Endothelial cell of umbilical vein (primary cell): Measurements from ENCODE around the gene GUCA1A. TPM values are rescaled to one million over a fixed set of nuclear protein-coding genes. Genes with fewer than 3 reads are reported as not detected.
A peak's percentile ranks its signal among the peaks of the same experiment; 100 is the strongest.
"Not testable (repeated sequence)": the region's sequence is repeated elsewhere in the genome, so short reads cannot be mapped to it uniquely, and the experiment has no call there.

ENCODE experiments used
- BruUV-seq: library from RNA; stranded (reverse); fragments of 400-500 nt; replicated peaks from 2 replicates; lab custom pipeline; 2021; lab: Mats Ljungman, UMichigan
- CTCF ChIA-PET: fragments of 300-600, 350-600 bp; sonication (Branson Sonifier 250); formaldehyde crosslinking; loops from one replicate; lab custom pipeline; 2021; ENCODE audit warnings: antibody characterized with exemption, inconsistent platforms; lab: Charles Lee
- POLR2A ChIA-PET: fragments of 300-600, 350-600 bp; sonication (Branson Sonifier 250); formaldehyde crosslinking; loops from one replicate; lab custom pipeline; 2021; ENCODE audit warnings: antibody characterized with exemption, inconsistent platforms; lab: Charles Lee
- DNase-seq: peaks from one replicate; pipeline ENCODE4 v3.0.0-alpha.2; 2011; ENCODE audit warnings: low read depth, low spot score
- FAIRE-seq: peaks from 2 replicates; lab custom pipeline; 2011; peaks lifted over from hg19 to GRCh38; lab: Jason Lieb, UNC
- H2AFZ ChIP-seq: 2 replicates; pipeline ENCODE4 v1.6.0; 2012; ENCODE audit warnings: low read depth, low read length, control low read depth, inconsistent platforms
- H3K27ac ChIP-seq: 2 replicates; pipeline ENCODE4 v1.5.1; 2011; ENCODE audit warnings: low read depth, mild to moderate bottlenecking, control low read depth, low read length, moderate library complexity; ENCODE audit not compliant: insufficient read depth
- H3K27me3 ChIP-seq, 2 experiments: 2 replicates each; pipeline versions ENCODE4 v1.6.0 to v1.6.1; 2011; ENCODE audit warnings: low read length in 2 of 2, mixed read lengths in 1 of 2; ENCODE audit not compliant: control insufficient read depth in 2 of 2, insufficient read depth in 2 of 2
- H3K36me3 ChIP-seq, 2 experiments: 2 replicates in 1 of 2; 3 replicates in 1 of 2; pipeline ENCODE4 v1.5.1; 2011; ENCODE audit warnings: low read length in 2 of 2, mild to moderate bottlenecking in 1 of 2, moderate library complexity in 1 of 2; ENCODE audit not compliant: control insufficient read depth in 2 of 2, insufficient read depth in 2 of 2; ENCODE audit errors: extremely low read depth in 1 of 2
- H3K4me1 ChIP-seq: 3 replicates; pipeline ENCODE4 v1.5.1; 2011; ENCODE audit warnings: mild to moderate bottlenecking, low read length; ENCODE audit not compliant: control insufficient read depth, insufficient read depth; ENCODE audit errors: extremely low read depth
- H3K4me2 ChIP-seq: 2 replicates; pipeline ENCODE4 v1.6.1; 2011; ENCODE audit warnings: low read length, control low read depth, mixed read lengths; ENCODE audit not compliant: insufficient read depth
- H3K4me3 ChIP-seq, 3 experiments: fragments of 200-600 bp in 1 of 3; sonication (generic), shearing (Covaris generic) in 1 of 3; replicated peaks in 1 of 3; 2 replicates each; pipeline ENCODE4 v1.5.1; 2011 to 2016; ENCODE audit warnings: control low read depth in 3 of 3, low read length in 3 of 3, mild to moderate bottlenecking in 2 of 3, inconsistent platforms in 1 of 3, low read depth in 1 of 3, moderate library complexity in 1 of 3; ENCODE audit not compliant: insufficient read depth in 1 of 3
- H3K79me2 ChIP-seq: 2 replicates; pipeline ENCODE4 v1.6.0; 2012; ENCODE audit warnings: low read length, inconsistent platforms; ENCODE audit not compliant: control insufficient read depth, insufficient read depth
- H3K9ac ChIP-seq: replicated peaks from 2 replicates; pipeline ENCODE3; 2011; ENCODE audit warnings: low read length, control low read depth; ENCODE audit not compliant: insufficient read depth; ENCODE audit errors: extremely low read depth
- H3K9me1 ChIP-seq: replicated peaks from 3 replicates; pipeline ENCODE4 v1.6.0; 2011; ENCODE audit warnings: mild to moderate bottlenecking, low read length; ENCODE audit not compliant: control insufficient read depth, insufficient read depth; ENCODE audit errors: extremely low read depth
- H3K9me3 ChIP-seq: replicated peaks from 2 replicates; pipeline ENCODE4 v1.5.1; 2012; ENCODE audit warnings: low read length, inconsistent platforms; ENCODE audit not compliant: control insufficient read depth, insufficient read depth
- H4K20me1 ChIP-seq: replicated peaks from 2 replicates; pipeline ENCODE3; 2011; ENCODE audit warnings: mild to moderate bottlenecking, low read length; ENCODE audit not compliant: control insufficient read depth, insufficient read depth; ENCODE audit errors: extremely low read depth
- EZH2 ChIP-seq: IDR thresholded peaks from 2 replicates; pipeline ENCODE4 v1.6.1; 2012; ENCODE audit warnings: borderline replicate concordance, low read depth, mild to moderate bottlenecking, moderate library complexity, low read length, inconsistent platforms; ENCODE audit not compliant: severe bottlenecking
- FOS ChIP-seq: IDR thresholded peaks from 2 replicates; pipeline ENCODE4 v1.6.1; 2011; ENCODE audit warnings: mild to moderate bottlenecking, low read length, moderate library complexity, borderline replicate concordance; ENCODE audit not compliant: insufficient read depth
- GATA2 ChIP-seq: IDR thresholded peaks from 2 replicates; pipeline ENCODE4 v1.7.0; 2011; ENCODE audit warnings: low read depth, mild to moderate bottlenecking, moderate library complexity, mixed read lengths, low read length; ENCODE audit not compliant: insufficient read length, insufficient read depth
- JUN ChIP-seq: IDR thresholded peaks from 2 replicates; pipeline ENCODE4 v1.6.1; 2011; ENCODE audit warnings: borderline replicate concordance, low read depth; ENCODE audit not compliant: insufficient read length, insufficient read depth
- POLR2A ChIP-seq: IDR thresholded peaks from 2 replicates; pipeline ENCODE4 v1.6.1; 2012; ENCODE audit warnings: low read depth, mild to moderate bottlenecking, control low read depth, low read length
- dilution Hi-C: fragments of 300-500 bp; cut with MboI; formaldehyde crosslinking; loops from one replicate; pipeline ENCODE4 v1.15.0; 2019; ENCODE audit warnings: low sequenced_read_pairs; ENCODE audit not compliant: extremely low pct_ligation_motif_present
- intact Hi-C: fragments of 100-400 bp; cut with micrococcal nuclease; formaldehyde crosslinking; loops from one replicate; pipeline ENCODE4 v1.10.0; 2022
- polyA plus RNA-seq, 4 experiments: library from polyadenylated mRNA; depleted of rRNA in 3 of 4; stranded (reverse) in 3 of 4; unstranded in 1 of 4; fragments of >200 nt; gene quantifications; 2 replicates each; pipeline versions ENCODE4 v1.2.1 to v1.2.3, GENCODE V29; 2011 to 2012; ENCODE audit warnings: missing spikeins in 1 of 4
- total RNA-seq: library from RNA; stranded (reverse); gene quantifications from 2 replicates; pipeline ENCODE4 v1.2.3, GENCODE V29; 2021

The GUCA1A gene
- total and polyA plus RNA-seq, 2 donors (not counting 3 experiments of a cell fraction or from before 2014, with no cell fraction given), result 0.04 to 0.22 TPM

DNA sequence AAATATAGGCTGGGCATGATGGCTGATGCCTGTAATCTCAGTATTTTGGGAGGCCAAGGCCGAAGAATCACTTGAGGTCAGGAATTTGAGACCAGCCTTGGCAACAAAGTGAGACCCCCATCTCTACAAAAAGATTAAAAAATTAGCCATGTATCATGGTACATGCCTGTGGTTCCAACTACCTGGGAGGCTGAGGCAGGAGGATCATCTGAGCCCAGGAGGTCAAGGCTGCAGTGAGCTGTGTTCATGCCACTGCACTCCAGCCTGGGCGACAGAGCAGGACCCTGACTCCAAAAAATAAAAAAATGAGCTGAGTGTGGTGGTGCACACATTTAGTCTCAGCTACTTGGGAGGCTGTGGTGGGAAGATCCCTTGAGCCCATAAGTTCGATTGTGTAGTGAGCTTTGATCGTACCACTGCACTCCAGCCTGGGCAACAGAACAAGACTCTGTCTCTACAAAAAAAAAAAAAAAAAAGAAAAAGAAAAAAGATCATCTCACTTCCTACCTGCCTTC, 31.7 kb downstream of the GUCA1A start:
- no peak overlapping the region for H3K27ac ChIP-seq
- H3K79me2 ChIP-seq, result no peaks in the 10 kb centered on the region
- no peaks in the 10 kb centered on the region for H3K27me3 ChIP-seq
- no peak for TF ChIP-seq GATA2
- TF ChIP-seq JUN, result no peak
- TF ChIP-seq POLR2A, result no peak
- TF ChIP-seq FOS, result no peak
- TF ChIP-seq EZH2, result no peak
- CTCF ChIA-PET, result interaction anchor here (0.7 to 4.7 kb wide), 2 partner anchors 10 to 29 kb away, joined by 4 to 22 read pairs; no protein-coding TSS in a partner anchor
- no peaks in the 10 kb centered on the region for H4K20me1 ChIP-seq
- H3K4me2 ChIP-seq, result no peak overlapping the region
- POLR2A ChIA-PET, result no interaction called here
- H3K9ac ChIP-seq, result no peak overlapping the region
- peak; percentile 33 for FAIRE-seq
- no peak overlapping the region for H3K4me3 ChIP-seq
- intact Hi-C loops (no loop called here), dilution Hi-C loops (no loop called here)
- H3K36me3 ChIP-seq, result peaks cover 12 to 13% of the 10 kb centered on the region in 2 experiments
- H2AFZ ChIP-seq, result no peak overlapping the region
- H3K9me3 ChIP-seq, result no peaks in the 10 kb centered on the region
- peaks cover 1% of the 10 kb centered on the region for H3K4me1 ChIP-seq
- H3K9me1 ChIP-seq, result no peaks in the 10 kb centered on the region
- no peak for DNase-seq
- BruUV-seq, result no TSS peak

DNA sequence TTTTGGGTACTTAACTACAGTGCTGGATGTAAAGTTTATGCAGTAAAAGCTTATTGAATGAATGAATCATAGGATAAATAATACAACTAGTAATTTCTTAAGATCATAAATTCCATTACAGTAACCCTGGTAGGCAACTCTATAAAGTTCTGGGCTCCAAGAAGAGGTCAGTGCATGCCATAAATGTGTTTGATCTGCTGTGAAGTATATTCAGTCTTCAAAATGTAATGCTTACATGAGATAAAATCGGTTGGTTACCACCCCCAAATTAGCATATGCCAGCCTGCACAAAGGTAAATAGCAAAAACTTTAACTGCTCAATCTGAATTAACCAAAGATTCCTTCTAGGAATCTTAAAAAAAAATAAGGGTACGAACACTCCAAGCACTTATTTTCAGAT, 34.4 kb downstream of the GUCA1A start:
- H3K9me3 ChIP-seq, H3K9ac ChIP-seq, intact Hi-C loops, H3K27ac ChIP-seq, FAIRE-seq, H3K4me2 ChIP-seq, H2AFZ ChIP-seq, CTCF ChIA-PET, H3K9me1 ChIP-seq, H3K79me2 ChIP-seq, H3K27me3 ChIP-seq, BruUV-seq, H4K20me1 ChIP-seq, DNase-seq, POLR2A ChIA-PET, H3K4me3 ChIP-seq, dilution Hi-C loops: not testable (repeated sequence)
- Histone ChIP-seq H3K4me1 (peaks cover 10% of the 10 kb centered on the region), H3K36me3 (peaks cover 13% of the 10 kb centered on the region in 2 experiments)
